ENCODE data around the gene DBF4B.

- TF ChIP-seq CTCF (IDR thresholded peaks at IDR 0.05) (no peak), POLR2A (IDR thresholded peaks at IDR 0.05) (no peak)
Observed at GRCh38 chr17:44722254-44722653, 13.8 kb downstream of the DBF4B start.

Measured in esophagus squamous epithelium (tissue), 4 donors.